Thyroid gland (tissue), 4 donors: ENCODE measurements around the gene ZNF674. TPM values are rescaled to one million over a fixed set of nuclear protein-coding genes. Genes with fewer than 3 reads are reported as not detected.

Experiments used
- DNase-seq, 2 donors: peaks; one replicate each; pipeline ENCODE4 v3.0.0-alpha.2; 2019
- H3K27ac ChIP-seq, 3 donors: fragments of 200-600 bp; sonication (generic); 1 replicate in 2 of 3; 2 replicates in 1 of 3; pipeline ENCODE4 v1.5.1; 2016 to 2019; ENCODE audit warnings: mild to moderate bottlenecking in 1 of 3, moderate library complexity in 1 of 3
- H3K27me3 ChIP-seq: fragments of 200-600 bp; sonication (generic); one replicate; pipeline ENCODE4 v1.5.1; 2019
- H3K36me3 ChIP-seq, 2 donors: fragments of 200-600 bp; sonication (generic); one replicate each; pipeline ENCODE4 v1.5.1; 2016 to 2019
- H3K4me1 ChIP-seq, 2 donors: fragments of 200-600 bp; sonication (generic); one replicate each; pipeline ENCODE4 v1.5.1; 2017 to 2019
- H3K4me3 ChIP-seq, 3 donors: fragments of 200-600 bp; sonication (generic); replicated peaks in 1 of 3; 1 replicate in 2 of 3; 2 replicates in 1 of 3; pipeline ENCODE4 v1.5.1; 2016; ENCODE audit warnings: mild to moderate bottlenecking in 1 of 3
- H3K9me3 ChIP-seq: fragments of 200-600 bp; sonication (generic); one replicate; pipeline ENCODE4 v1.5.1; 2017
- CTCF ChIP-seq, 6 experiments: fragments of 200-600 bp in 3 of 6; fragments of 450-650 bp in 3 of 6; sonication (generic) in 3 of 6; IDR thresholded peaks; one replicate each; pipeline ENCODE4 v1.5.1; 2016 to 2019; ENCODE audit warnings: antibody characterized with exemption in 6 of 6, mild to moderate bottlenecking in 2 of 6, inconsistent platforms in 1 of 6, moderate library complexity in 1 of 6
- POLR2A ChIP-seq, 2 donors: fragments of 450-650 bp; IDR thresholded peaks; one replicate each; pipeline ENCODE4 v1.6.1; 2017; ENCODE audit warnings: antibody characterized with exemption in 2 of 2, mild to moderate bottlenecking in 2 of 2, moderate library complexity in 1 of 2
- WGBS, 2 donors: methylation state at CpG; one replicate each; pipeline ENCODE4 v1.1.5; 2017; 5-methylcytosine and 5-hydroxymethylcytosine counted together
- intact Hi-C: fragments of 100-400 bp; cut with DNase I; formaldehyde crosslinking; loops from one replicate; pipeline ENCODE4 v1.15.1; 2023
- total RNA-seq, 4 donors: library from RNA; depleted of rRNA; stranded (reverse); fragments of >200 nt; gene quantifications; one replicate each; pipeline ENCODE4 v1.2.3, GENCODE V29; 2016

ZNF674 gene
- total RNA-seq, 4 donors from 2014 or later, result 2.9 to 9.3 (median 6.6) TPM

- no peaks in the 10 kb centered on the region for H3K9me3 ChIP-seq
- intact Hi-C loops, result no loop called here
- peak; percentile 40 to 43 for DNase-seq
- 0 to 1% methylated on average over 1 to 17 of the region's 107 CpGs for WGBS, 2 donors
- TF ChIP-seq POLR2A (IDR thresholded peaks at IDR 0.05) (no peak), CTCF (IDR thresholded peaks at IDR 0.05) (no peak)
- H3K27me3 ChIP-seq, result no peaks in the 10 kb centered on the region
- peak overlapping the region in 1 of 3 donors; percentile 44 for H3K4me3 ChIP-seq
- H3K4me1 ChIP-seq, result peaks cover under 1 to 5% of the 10 kb centered on the region in 2 donors
- no peaks in the 10 kb centered on the region for H3K36me3 ChIP-seq
- H3K27ac ChIP-seq, result peak overlapping the region; percentile 26 to 39 (median 30)
These were observed 28.9 kb upstream of the ZNF674 start for GRCh38 chrX:46573892-46574773.

- Histone ChIP-seq H3K4me1 (peaks cover 3 to 5% of the 10 kb centered on the region in 2 donors), H3K9me3 (no peaks in the 10 kb centered on the region), H3K27me3 (no peaks in the 10 kb centered on the region), H3K4me3 (peak within 1 kb of the TSS in 1 of 3 donors; percentile 44), H3K36me3 (no peaks in the 10 kb centered on the region), H3K27ac (peak within 1 kb of the TSS; percentile 26 to 39 (median 30))
- peak; percentile 52 to 57 for DNase-seq
- intact Hi-C loops, result no loop called here
- TF ChIP-seq POLR2A (IDR thresholded peaks at IDR 0.05) (peak in 1 of 2 donors; percentile 42), CTCF (IDR thresholded peaks at IDR 0.05) (no peak)
- 14 to 34% methylated on average over 7 to 11 of the region's 35 CpGs for WGBS, 2 donors
These were observed 28.2 kb upstream of the ZNF674 start, which contains the start of gene CHST7 for GRCh38 chrX:46573331-46573891. TSS of gene CHST7 (plus strand) at chrX:46573765. CDS start at chrX:46573932, 167 bp downstream.

- WGBS, 2 donors, result 85 to 92% methylated on average over 5 of the region's 5 CpGs
- intact Hi-C loops, result no loop called here
These were observed 27.2 kb upstream of the ZNF674 start for GRCh38 chrX:46572340-46572936.

GRCh38 chrX:46571423-46572339, 26.5 kb upstream of the ZNF674 start:
- TF ChIP-seq POLR2A (IDR thresholded peaks at IDR 0.05) (no peak), CTCF (IDR thresholded peaks at IDR 0.05) (no peak)
- WGBS, 2 donors, result 83 to 90% methylated on average over 6 to 8 of the region's 10 CpGs
- DNase-seq, result no peak
- H3K9me3 ChIP-seq, result no peaks in the 10 kb centered on the region
- no peaks in the 10 kb centered on the region for H3K27me3 ChIP-seq
- H3K36me3 ChIP-seq, result no peaks in the 10 kb centered on the region
- intact Hi-C loops, result no loop called here
- peaks cover 3 to 5% of the 10 kb centered on the region in 2 donors for H3K4me1 ChIP-seq
- no peak overlapping the region for H3K4me3 ChIP-seq
- no peak overlapping the region for H3K27ac ChIP-seq

More at GRCh38 chrX:46572340-46572936, 27.2 kb upstream of the ZNF674 start:
- TF ChIP-seq POLR2A (IDR thresholded peaks at IDR 0.05), result no peak
- no peak for TF ChIP-seq CTCF (IDR thresholded peaks at IDR 0.05)
- H3K4me3 ChIP-seq, result no peak overlapping the region
- H3K27ac ChIP-seq, result no peak overlapping the region
- DNase-seq, result no peak
- no peaks in the 10 kb centered on the region for H3K27me3 ChIP-seq
- H3K36me3 ChIP-seq, result no peaks in the 10 kb centered on the region
- H3K4me1 ChIP-seq, result peaks cover 3 to 5% of the 10 kb centered on the region in 2 donors
- H3K9me3 ChIP-seq, result no peaks in the 10 kb centered on the region
